GM06990 (cell line): ENCODE data around the gene ABAT.

Experiments used
- DNase-seq: peaks from one replicate; pipeline ENCODE4 v3.0.0-alpha.2; 2011; ENCODE audit not compliant: insufficient read length; ENCODE audit errors: extremely low read depth
- H3K27me3 ChIP-seq: replicated peaks from 2 replicates; pipeline ENCODE4 v1.6.0; 2011; ENCODE audit warnings: low read length; ENCODE audit not compliant: control insufficient read depth, insufficient read depth
- H3K36me3 ChIP-seq: 2 replicates; pipeline ENCODE4 v1.5.1; 2011; ENCODE audit warnings: low read length; ENCODE audit not compliant: control insufficient read depth, insufficient read depth
- H3K4me3 ChIP-seq: replicated peaks from 2 replicates; pipeline ENCODE4 v1.5.1; 2011; ENCODE audit warnings: low read depth, mild to moderate bottlenecking, control low read depth, low read length
- CTCF ChIP-seq: IDR thresholded peaks from 2 replicates; pipeline ENCODE4 v1.5.1; 2011; ENCODE audit warnings: low read length, control low read depth, mild to moderate bottlenecking, inconsistent platforms; ENCODE audit not compliant: insufficient read depth, poor library complexity, severe bottlenecking

ABAT gene

DNA sequence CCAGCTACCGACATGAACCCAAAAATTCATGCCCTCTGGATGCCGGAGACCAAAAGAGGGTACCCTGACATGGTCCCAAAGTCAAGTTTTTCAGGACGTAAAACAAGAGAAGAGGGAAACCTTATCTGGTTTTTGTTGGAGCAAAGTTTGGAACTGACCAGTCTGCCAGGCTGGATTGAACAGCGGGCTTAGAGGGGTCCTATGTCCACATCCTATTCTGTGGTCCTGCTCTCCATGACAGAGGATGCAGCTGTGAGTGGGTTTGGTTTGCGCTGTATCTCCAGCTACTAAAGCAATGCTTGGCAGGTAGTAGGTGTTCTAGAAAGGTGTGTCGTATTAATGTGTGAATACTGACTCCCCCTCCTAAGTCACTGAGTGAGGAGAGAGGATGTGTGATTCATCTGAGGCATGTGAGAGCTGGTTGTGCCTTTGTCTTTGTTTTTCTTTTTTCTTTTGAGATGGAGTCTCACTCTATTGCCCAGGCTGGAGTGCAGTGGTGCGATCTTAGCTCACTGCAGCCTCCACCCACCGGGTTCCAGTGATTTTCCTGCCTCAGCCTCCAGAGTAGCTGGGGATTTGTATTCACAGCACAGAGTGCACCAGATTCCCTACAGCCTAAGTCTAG is 154.2 kb downstream of the ABAT start:
- no peak for DNase-seq
- TF ChIP-seq CTCF: no peak
- no peak overlapping the region for H3K4me3 ChIP-seq
- H3K27me3 ChIP-seq: no peaks in the 10 kb centered on the region
- peaks cover 27% of the 10 kb centered on the region for H3K36me3 ChIP-seq

DNA sequence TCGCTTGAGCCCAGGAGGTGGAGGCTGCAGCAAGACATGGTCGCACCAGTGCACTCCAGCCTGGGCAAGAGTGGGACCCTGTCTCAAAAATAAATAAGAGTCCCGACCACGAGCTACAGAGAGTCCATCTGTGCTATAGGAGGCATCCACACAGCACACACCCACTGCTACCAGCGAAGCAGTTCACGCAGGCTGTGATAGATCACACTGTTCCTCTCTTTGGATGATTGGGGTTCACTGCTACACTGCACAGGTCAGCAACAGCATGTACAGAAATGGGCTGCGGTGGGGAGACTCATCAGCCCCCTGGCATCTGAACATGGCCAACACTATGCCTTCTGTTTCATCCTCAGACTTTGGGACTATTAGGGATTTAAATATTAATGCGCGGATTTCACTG is 157.0 kb downstream of the ABAT start:
- no peak overlapping the region for H3K4me3 ChIP-seq
- H3K36me3 ChIP-seq: peaks cover 27% of the 10 kb centered on the region
- TF ChIP-seq CTCF: no peak
- no peaks in the 10 kb centered on the region for H3K27me3 ChIP-seq
- DNase-seq: no peak

DNA sequence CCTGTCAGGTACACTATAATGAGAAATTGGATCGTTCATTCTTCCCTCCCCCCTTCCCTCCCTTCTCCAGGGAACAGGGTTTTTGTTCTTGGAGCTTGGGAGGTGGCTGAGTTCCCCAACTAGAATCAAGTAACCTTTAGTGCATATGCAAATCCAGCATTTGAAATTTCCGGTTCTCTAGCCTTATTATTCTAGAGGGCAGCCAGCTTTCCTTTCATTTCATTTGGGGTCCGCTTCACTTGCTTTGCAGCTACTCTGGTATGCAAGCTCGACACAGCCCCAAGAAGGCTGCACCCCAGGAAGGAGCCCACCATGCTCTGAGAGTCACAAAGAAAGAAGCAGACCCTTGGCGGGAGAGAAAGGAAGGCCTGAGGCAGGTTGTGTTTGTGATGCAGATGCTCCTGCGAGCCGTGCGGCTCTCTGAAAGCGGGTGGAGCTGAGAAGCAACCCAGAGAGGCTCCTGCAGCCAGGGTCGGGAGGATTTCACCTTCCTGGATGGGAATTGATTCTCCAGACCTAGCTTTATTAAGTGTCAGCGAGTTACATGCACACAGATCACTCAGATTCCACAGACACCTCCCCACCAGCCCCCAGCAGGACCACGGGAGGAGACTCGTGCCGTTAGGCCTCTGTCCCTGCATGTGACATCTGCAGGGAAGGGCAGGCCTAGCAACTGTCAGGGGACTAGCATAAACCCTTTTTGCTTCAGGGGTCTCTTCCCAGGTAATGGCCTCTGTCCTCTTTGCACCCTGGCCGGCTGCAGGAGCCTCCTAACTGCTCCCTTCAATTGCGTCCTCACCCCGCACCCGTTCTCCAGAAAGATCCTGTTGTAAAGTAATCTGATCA is 157.7 kb downstream of the ABAT start:
- DNase-seq: no peak
- Histone ChIP-seq H3K36me3 (peaks cover 26% of the 10 kb centered on the region), H3K4me3 (no peak overlapping the region), H3K27me3 (no peaks in the 10 kb centered on the region)
- TF ChIP-seq CTCF: no peak

DNA sequence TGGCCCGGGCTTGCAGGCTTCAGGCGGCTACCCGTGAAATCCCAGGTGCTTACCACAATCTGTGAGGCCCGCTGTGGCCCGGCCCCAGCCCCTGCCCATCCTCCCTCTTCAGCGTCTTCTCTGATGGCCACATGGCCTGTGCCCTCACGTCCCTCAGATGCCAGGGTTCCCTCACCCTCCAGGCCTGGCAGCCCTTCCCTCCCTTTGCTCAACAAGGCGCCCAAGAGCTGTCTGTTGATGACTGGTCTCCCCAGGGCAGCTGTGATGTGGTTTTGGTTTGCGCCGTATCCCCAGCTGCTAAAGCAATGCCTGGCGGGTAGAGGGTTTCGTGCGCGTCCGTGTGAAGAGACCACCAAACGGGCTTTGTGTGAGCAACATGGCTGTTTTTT is 158.3 kb downstream of the ABAT start:
- H3K4me3 ChIP-seq: no peak overlapping the region

More for the DNA sequence above, 158.3 kb downstream of the ABAT start:
- Histone ChIP-seq H3K36me3 (peaks cover 26% of the 10 kb centered on the region), H3K27me3 (no peaks in the 10 kb centered on the region)
- TF ChIP-seq CTCF: no peak
- DNase-seq: no peak
